ENCODE results near the gene ZNF446. TPM values are rescaled to one million over a fixed set of nuclear protein-coding genes. Genes with fewer than 3 reads are reported as not detected.

The ZNF446 gene
- polyA plus RNA-seq, 1 experiment, result 8.2 TPM

- CTCF ChIA-PET, result no interaction called here
- DNase-seq (ENCODE audit: low read depth), result no peak
- Histone ChIP-seq H3K4me3 (ENCODE audit: low read depth, low read length) (no peak overlapping the region), H3K36me3 (ENCODE audit: control insufficient read depth, insufficient read depth, low read length) (peaks cover 14% of the 10 kb centered on the region), H3K27me3 (ENCODE audit: control insufficient read depth, insufficient read depth, low read length) (no peaks in the 10 kb centered on the region; the same call in 1 of the 2 replicates)
- TF ChIP-seq CTCF (IDR thresholded peaks at IDR 0.05; ENCODE audit: insufficient read depth, low read depth, low read length), result no peak
- POLR2A ChIA-PET, result no interaction called here
Measured at GRCh38 chr19:58453743-58454142, 22.4 kb upstream of the ZNF446 start.

- H3K36me3 ChIP-seq (ENCODE audit: control insufficient read depth, insufficient read depth, low read length), result peaks cover 14% of the 10 kb centered on the region
- no peaks in the 10 kb centered on the region for H3K27me3 ChIP-seq (ENCODE audit: control insufficient read depth, insufficient read depth, low read length)
- TF ChIP-seq CTCF (IDR thresholded peaks at IDR 0.05; ENCODE audit: insufficient read depth, low read depth, low read length), result no peak
- H3K4me3 ChIP-seq (ENCODE audit: low read depth, low read length), result no peak overlapping the region
- CTCF ChIA-PET, result no interaction called here
- no peak for DNase-seq (ENCODE audit: low read depth)
- POLR2A ChIA-PET, result no interaction called here
Measured at GRCh38 chr19:58455306-58455705, 20.8 kb upstream of the ZNF446 start.

GRCh38 chr19:58456111-58456510 is 20.0 kb upstream of the ZNF446 start:
- Histone ChIP-seq H3K27me3 (ENCODE audit: control insufficient read depth, insufficient read depth, low read length) (no peaks in the 10 kb centered on the region), H3K4me3 (ENCODE audit: low read depth, low read length) (no peak overlapping the region), H3K36me3 (ENCODE audit: control insufficient read depth, insufficient read depth, low read length) (peaks cover 14% of the 10 kb centered on the region)
- POLR2A ChIA-PET, result no interaction called here
- TF ChIP-seq CTCF (IDR thresholded peaks at IDR 0.05; ENCODE audit: insufficient read depth, low read depth, low read length), result no peak
- CTCF ChIA-PET, result no interaction called here
- DNase-seq (ENCODE audit: low read depth), result no peak

- H3K27me3 ChIP-seq (ENCODE audit: control insufficient read depth, insufficient read depth, low read length), result no peaks in the 10 kb centered on the region
- TF ChIP-seq CTCF (IDR thresholded peaks at IDR 0.05; ENCODE audit: insufficient read depth, low read depth, low read length), result no peak
- H3K36me3 ChIP-seq (ENCODE audit: control insufficient read depth, insufficient read depth, low read length), result peaks cover 10% of the 10 kb centered on the region
- no peak overlapping the region for H3K4me3 ChIP-seq (ENCODE audit: low read depth, low read length)
- DNase-seq (ENCODE audit: low read depth), result no peak
- ChIA-PET POLR2A (no interaction called here), CTCF (interaction anchor here (1.1 kb wide), 1 partner anchor 60 kb away, joined by 4 read pairs; the partner anchor contains the start of gene ZBTB45)
Measured at GRCh38 chr19:58460039-58460438, 16.1 kb upstream of the ZNF446 start.

GRCh38 chr19:58466089-58466759 is 9.9 kb upstream of the ZNF446 start:
- Histone ChIP-seq H3K27me3 (ENCODE audit: control insufficient read depth, insufficient read depth, low read length) (no peaks in the 10 kb centered on the region), H3K36me3 (ENCODE audit: control insufficient read depth, insufficient read depth, low read length) (peaks cover 5% of the 10 kb centered on the region), H3K4me3 (ENCODE audit: low read depth, low read length) (peak overlapping the region; percentile 73)
- DNase-seq (ENCODE audit: low read depth), result no peak
- POLR2A ChIA-PET, result no interaction called here
- no peak for TF ChIP-seq CTCF (IDR thresholded peaks at IDR 0.05; ENCODE audit: insufficient read depth, low read depth, low read length)
- CTCF ChIA-PET, result no interaction called here
